HG03045 (cell line): Measurements from ENCODE around the gene RIIAD1.

Experiments used
- ATAC-seq: cut with Tn5 transposase; IDR thresholded peaks from one replicate; pipeline ENCODE4 v1.9.1; 2021; ENCODE audit warnings: mild to moderate bottlenecking, moderate library complexity; ENCODE audit not compliant: unreplicated experiment

RIIAD1 gene

DNA sequence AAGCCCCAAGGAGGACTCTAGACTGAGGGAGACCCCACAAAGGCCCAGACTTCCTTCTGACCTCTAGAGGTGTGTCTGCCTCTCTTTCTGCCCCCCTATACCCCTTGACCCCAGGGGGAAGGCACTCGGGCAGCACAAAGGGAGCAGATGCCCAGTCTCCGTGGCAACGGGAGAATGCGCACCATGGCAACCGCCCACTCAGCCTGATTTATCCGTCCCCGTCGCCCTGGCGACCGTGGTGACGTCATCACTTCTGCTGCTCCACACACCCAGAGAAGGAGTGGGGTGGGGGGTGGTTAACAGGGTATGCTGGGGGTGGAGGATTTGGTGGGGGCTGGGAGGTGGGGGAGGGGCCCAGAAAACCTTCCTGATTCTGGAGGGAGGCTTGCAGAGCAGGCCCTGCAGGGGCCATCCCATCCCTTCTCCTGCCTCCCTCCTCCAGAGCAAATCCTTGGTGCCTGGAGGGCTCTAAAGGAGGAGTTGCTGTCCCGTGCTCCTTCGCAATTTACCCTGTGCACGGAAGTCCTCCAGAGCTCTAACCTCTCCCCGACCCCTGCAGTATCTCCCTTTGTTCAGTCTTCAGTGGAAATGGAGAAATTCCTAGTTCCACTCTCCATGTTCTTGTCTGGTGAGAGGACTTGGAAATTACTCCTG, 11.0 kb upstream of the RIIAD1 start:
- no peak for ATAC-seq

DNA sequence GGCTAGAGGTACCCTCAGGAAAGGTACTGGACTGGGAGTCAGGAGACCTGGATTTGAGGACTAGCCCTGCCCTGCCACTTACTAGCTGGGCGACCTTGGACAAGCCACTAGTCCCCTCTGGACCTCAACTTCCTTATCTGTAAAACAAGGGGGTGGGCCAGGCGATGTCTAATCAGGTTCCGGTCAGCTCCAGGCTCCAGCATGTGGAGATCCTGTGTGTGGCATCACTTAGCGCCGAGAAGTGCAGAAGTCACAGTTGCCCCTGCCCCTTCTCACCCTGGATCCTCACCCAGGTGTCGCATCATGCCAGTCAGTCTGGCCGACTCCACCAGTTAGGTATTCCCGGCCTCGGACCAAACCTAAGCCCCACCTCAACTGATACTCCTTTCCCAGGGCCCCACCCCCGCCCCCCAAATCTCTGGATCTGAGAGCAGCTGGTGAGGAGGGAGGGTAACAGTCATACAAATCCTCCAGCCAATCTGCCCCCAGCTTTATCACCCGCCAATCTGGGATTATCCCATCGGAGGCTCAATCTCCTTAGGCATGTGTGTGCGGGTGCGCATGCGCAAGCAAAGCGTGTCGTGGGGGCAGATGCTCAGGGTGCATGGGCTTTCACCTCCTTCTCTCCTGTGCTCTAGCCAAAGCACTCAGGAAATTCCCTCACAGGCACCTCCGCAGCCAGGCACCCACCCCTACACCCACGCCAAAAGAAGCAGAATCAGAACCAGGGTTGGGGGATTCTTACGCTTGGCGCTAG, 10.1 kb upstream of the RIIAD1 start:
- no peak for ATAC-seq

DNA sequence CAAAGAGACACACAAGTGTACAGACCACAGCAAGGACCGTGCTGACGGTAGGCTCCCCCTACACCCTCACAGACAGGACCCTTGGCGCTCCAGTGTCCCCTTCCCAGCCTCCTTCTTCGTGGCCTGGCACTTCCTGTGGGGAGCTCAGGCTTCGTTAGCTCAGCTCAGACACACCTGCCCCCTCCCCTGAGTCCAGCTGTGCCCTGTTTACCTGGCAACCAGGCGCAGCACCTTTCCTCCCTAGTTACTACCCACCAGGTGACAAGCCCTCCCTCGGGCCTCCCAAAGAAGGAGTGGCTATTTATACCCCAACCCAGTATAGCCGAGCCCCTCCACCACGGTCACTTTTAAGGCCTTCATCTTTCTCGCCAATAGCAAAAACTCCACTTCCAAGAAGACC, 9.4 kb upstream of the RIIAD1 start:
- no peak for ATAC-seq

DNA sequence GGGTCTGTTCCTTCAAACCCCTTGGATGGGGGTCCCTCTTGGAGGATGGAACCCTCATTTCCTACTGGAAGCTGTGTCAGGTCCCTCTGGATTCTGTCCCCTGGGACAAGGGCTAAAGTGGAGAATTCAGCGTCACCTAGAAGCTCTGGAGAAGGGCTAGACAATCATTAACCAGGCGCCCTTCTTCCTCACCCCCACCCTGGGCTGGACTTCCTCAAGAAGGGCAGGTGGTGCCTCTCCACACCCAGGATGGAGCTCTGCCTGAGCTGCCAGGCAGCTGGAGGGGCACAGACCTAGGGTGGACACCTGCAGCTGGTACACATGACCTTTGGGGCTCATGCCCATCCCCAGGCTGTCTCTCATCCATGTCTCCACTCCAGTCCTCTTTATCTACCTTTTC, 8.3 kb upstream of the RIIAD1 start:
- ATAC-seq = no peak

DNA sequence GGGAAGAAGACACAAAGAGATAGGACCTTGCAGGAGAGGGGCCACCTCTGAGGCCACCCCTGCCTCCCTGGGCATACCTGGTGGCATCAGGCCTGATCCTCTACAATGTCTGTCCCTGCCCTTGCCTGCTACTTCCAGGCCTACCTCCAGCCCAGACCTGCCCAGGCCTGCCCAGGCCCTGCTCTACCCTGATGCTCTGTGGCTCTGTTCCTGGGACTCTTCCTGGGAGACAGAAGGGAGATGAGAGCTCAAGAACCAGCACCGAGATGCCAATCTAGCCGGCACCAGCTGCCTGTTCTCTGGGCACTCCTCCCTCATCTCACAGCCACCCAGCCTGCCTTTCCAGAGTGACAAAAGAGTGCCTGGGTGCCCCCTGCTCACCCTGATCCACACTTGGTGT, 7.4 kb upstream of the RIIAD1 start:
- no peak for ATAC-seq

DNA sequence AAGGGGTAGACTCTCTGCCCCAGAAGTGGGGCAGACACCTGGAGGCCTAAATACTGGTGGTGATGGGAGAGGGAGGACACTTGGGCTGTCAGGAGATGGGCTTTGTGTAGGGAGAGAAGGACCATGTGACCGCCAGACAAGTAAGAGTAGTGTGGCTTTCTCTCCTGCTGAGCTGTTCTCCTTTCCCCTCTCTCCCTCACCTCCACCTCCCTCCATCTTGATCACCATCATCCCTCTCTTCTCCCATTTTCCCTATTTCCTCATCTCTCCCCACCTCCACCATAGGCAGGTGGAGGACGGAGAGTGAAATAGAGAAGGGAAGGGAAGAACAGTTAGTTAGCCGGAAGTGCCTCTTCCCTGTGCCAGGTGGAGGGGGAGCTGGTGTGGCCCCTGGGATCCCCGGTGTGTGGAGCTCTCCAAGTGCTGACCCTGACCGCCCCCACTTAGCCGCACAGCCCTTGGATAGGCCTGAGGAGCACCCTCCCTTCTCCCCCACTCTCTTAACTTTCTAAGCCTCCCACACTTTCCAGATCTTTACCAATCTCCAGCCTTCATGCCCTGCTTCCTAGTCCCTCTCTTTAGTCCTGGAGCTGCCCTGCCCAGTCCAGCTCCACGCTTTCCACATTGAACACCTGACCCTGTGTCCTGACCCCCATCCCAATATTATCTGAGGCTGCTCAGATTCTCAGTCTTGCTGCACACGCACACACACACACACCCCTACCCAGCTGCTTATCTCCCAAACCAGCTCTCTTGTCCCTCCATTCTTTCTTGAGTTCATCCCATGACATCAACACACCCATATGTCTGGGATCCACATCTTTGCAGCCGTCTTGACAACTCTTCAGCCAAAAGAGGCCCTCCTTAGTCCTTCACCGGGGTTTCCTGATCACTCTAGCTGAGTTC, 6.2 kb upstream of the RIIAD1 start:
- no peak for ATAC-seq

DNA sequence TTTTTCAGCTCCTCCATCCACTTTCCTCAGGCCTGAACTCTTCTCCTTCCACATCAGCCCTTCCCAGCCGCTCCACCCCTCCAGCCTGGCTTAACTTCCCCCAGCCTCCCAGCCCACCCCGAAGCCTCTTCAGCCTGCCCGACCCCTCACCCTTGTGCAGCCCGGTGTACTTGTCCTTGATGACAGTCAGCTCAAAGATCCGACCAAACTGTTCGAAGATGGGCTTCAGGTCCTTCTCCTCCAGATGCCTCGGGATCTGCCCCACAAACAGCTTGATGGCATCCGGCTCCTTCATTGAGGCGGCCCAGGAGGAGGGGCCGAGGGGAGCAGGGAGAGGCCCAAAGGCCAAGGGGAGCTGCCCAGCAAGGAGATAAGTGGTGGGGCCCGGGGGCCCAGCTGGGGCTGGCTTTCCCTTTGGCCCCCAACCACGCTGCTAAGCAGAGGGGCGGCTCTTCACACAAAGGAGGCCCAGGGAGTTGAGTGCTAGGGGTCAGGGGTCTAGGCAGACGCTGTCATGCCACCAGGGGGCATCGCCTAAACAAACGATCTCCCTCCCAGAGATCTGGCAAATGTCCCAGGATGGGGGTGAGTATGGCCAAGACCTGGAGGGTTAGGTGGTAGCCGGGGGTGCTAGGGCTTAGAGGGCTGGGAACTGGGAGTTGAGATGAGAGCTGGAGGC, 5.5 kb upstream of the RIIAD1 start:
- ATAC-seq = no peak

DNA sequence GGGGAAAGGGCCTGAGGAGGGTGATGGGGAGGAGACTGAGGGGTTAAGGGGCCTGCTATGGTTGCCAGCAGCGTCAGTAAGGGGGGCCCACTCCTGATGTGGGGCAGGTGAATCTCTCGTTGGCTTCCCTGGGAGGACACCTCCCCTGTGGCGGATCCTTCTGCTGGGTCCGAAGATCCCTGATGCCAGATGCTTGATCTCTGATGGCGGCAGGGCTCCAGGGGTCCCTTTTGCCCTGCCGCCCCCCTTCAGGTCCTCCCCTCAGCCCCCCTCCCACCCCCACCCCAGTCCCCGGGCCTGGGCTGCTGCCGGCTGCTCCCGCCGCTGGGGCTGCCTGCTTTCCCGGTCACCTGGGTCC, 4.9 kb upstream of the RIIAD1 start:
- ATAC-seq = no peak

DNA sequence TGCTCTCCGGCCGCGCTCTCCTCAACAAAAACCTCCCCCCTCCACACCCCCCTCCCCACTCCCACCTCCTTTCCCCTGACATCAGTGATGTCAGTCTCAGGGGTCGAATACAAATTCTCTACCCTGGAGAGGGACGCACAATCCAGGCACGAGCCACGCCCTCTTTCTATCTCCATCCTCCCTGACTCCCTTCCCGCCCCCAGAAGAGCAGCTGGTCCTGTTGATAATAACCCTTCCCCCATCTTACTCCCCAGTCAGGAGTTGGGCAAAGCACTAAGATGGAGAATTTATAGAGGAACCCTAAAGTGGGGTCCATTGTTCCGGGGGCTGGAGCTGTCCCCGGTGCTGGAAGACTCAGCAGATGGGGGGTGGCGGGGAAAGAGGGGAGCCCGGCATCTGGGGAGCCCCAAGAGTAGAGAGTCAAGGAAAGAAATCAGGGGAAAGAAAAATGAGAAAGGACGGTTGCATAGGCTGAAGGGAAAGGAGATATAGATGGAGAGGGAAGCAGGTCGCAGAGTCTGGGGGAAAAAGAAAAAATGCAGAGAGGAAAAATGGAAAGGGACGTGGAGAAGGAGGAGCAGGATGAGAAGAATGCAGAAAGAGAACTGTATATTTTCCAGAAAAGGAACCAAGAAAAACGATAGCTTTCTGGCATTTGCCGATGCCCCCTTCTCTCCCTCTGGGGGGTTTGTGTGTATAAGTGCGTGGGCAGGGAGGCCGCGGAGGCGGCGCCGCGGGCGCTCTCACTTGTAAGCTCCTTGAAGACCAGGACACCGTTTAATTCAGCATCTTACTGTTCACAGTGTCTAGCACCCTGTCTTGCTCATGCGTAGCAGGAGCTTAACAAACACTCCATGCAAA, 4.3 kb upstream of the RIIAD1 start, which contains the start of gene CELF3:
Gene CELF3, minus strand, starts transcription at position 33 of the 861 bp plus-strand sequence. CDS start 783 bp downstream, outside the sequence.
- ATAC-seq = no peak

DNA sequence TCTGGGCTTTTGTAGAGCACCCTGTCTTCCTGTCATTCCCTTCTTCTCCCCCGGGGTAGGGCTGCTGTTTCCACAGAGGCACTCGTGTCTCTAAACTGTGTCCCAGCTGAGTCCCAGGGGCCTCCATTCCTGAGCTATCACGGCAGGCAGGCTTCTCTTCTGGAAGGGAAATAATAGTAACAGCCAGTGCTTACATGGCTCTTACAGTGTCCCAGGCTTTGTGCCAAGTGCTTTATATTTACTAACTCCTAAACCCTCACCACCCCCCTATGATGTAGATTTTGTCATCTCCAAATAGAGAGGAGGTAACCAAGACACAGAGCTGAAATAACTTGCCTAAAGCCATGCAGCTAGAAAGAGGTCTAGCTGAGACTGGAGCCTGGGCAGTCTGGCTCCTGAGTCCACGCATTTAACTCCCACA, 3.3 kb upstream of the RIIAD1 start:
- ATAC-seq = no peak

DNA sequence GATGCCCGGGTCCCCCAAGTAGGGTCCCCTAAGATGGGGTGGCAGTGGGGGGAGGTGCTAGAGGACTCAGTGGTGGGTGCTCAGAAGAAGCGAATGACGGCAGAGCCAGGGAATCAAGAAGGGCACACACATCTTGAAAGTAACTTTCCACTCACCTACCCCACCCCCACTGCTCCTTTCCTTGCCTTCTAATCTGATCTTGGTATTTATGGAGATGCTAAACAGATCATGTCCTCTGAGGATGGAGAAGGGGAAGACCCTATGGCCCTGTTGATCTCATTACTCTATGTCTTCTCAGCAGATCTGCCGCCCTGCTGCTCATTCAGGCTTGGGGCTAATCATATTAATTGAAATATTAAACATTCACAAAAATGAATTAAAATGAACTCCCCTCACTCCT, 2.7 kb upstream of the RIIAD1 start:
- no peak for ATAC-seq

DNA sequence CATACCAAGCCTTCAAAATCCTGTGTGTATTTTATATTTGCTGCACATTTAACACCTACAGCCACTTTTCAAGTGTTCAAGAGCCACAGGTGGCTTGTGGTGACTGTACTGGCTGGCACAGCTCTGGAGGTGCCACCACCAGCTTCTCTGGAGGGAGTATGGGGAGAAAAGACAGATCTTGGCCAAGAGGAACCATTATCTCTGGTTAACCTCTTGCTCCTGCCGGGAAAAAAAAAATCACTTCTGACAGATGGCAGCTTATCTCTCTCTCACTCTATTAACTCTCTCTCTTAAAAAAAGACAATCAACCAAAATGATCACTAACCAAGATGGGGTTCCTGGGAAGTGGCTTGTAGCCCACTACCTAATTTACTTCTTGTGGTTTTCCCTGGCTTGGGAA, 1.2 kb upstream of the RIIAD1 start:
- ATAC-seq = no peak

DNA sequence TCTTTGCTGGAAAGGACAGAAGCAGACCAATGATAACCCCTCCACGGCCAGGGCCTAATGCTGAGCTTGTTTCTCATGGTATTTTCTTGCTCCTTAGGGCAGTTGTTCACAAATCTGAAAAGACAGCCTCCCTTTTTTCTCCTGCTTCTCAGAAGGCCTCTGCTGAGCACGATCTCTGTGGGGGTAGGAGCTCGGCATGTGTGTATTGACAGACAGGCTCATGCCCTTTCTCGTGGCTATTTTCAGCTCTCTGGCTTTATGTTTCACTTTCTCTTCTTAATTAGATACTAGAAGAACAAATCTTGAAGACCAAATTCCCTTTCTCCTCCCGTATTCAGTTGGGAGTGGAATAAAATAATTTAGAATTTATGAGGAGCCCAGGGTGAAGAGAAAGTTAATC, 768 bp upstream of the RIIAD1 start:
- no peak for ATAC-seq

DNA sequence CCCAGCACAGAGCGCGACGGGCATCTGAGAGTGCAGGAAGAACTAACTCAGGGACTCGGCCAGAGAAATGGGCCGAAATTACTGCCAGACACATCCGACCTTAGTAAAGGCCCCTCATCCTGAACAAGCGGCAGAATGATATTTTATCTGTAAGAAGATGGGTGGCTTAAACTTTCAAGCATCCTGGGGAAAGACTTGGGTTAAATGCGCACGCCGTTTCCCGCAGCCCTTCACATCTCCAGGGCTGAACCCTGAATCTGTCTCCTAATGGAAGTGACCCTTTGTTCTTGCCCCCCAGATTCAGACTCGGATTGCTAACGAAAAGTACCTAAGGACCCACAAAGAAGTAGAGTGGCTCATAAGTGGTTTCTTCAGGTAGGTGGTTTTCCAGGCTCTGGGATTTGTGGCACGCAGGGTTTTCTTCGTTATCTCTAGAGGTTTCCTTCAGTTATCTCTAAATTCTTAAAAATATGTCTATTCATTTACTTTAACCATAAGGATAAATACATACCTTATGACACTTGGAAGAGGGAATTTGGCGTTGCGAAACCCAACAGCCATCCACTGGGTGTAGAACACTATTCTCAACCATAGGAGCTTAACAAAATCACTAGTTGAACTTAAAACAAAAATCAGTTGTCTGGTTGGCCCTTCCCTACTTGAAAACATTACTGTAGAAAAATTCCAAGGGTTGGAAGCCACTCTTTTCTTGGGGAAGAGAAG, 627 bp downstream of the RIIAD1 start:
- ATAC-seq = no peak

DNA sequence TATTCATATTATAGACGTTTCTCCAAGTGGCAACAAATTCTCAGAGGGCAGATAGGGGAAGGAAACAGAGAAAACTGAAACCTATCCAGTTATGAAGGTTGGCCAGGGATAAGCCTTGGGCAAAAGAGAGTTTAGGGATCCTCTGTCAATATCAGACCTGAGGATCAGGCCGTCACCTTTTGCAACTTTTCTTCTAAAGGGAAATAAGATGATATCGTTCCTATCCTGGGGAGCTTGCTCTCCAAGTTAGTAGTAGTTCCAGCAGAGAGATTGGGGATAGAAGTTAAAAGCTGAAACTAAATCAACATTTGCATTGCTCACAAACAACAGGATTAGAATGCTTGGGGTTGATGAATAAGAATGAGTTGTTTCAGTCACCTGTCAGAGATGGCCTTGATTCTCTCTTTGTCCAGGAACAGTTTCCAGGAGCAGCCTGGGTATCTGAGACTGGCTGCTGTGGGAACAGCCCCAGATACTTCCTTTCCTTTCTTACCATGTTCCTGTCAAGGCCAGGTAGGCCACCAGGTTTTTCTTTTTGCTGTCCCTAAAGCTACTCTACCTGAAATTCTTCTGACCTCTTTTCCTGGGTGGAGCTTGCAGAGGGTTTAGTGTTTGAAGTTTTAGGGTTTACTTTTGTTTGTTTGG, 2.5 kb downstream of the RIIAD1 start:
- no peak for ATAC-seq

DNA sequence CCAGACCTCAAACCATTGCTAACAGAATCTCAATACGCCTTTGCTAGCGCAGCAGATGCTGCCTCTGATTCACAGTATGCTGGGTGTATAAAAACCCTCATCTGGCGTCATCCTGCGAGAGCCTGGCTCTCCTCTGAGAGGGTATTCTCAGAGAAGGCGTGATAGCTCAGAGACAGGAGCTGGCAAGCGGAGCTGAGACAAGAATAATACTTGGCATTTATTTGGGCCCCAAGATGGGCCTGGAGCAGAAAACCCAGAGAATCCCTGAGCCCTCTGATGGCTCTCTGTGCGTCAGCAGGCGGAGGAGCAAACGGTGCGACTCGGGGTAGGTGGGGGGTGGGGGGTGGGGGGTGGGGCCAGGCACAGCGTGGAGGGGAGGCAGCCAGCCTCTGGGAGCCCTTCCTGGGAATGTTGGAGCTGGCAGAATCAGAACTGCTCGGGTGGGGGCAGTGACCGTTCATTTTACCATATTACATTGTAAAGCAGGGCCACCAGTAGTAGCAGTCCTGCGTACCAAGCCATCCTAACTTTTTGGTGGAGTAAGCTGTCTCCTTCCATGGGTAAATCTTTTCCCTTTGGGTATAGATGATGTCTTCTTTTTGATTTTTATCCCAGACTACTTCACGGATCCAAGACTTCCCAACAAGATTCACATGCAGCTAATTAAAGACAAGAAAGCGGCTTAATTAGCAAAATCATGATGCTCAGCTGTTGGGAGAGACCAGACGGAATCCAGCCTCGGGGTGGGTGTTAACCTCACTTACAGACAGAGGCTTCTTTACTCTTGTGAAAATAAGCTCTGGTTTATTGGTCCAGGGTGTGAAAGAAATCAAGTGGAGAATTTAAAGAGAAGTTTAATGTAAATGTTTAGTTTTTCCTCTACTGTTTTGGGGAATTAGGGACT, 7.1 kb downstream of the RIIAD1 start:
- no peak for ATAC-seq

DNA sequence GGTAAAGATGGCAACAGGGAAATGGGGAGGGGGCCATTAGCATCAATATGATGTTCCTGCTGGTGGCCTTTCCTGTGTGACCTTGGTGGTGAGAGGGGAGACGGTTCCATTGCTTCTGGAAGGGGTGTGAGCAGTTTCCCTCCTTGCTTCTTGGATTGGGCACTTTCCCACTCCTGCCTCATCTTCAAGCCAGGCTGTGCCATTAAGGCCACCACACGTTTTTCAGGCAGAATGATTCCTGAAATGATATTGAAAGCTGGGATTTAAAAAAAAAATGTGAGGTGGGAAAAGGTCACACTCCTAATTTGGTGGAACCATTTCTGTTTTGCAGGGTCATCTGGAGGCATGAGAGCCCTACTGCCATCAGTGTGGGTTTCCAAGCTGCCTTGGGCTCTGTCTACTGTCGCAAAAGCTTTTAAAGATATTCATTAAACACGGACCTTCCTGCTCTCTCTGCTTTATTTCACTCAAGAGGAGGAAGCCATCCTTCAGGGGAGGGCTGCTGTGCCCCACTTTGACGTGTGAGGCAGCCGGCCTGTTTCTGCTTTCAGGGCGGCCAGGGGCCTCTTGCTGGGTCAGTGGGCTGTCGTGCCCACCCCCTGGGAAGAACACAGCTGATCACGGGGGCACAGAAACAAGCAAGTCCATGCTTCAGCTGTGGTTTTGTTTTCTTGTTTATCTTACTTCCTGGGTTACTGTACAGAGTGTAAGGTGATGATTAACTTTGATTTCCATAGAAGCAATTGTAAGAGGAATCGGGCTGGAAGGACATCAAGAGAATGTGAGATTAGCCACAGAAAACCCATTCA, 8.0 kb downstream of the RIIAD1 start:
- no peak for ATAC-seq
